ENCODE measurements around the gene ILRUN. TPM values are rescaled to one million over a fixed set of nuclear protein-coding genes. Genes with fewer than 3 reads are reported as not detected.

The ILRUN gene
- total and polyA plus RNA-seq, 9 of the 15 experiments (the other 6 are each of a cell fraction or from before 2014, with no cell fraction given), result 24.9 to 78.9 (median 53.4) TPM

GRCh38 chr6:34696189-34696738, 303 bp downstream of the ILRUN start (continued):
- no peak for TF ChIP-seq RERE (CRISPR knock-in tag; IDR thresholded peaks at IDR 0.05; ENCODE audit: borderline replicate concordance)
- no peak for TF ChIP-seq MXI1 (IDR thresholded peaks at IDR 0.05; ENCODE audit: low read depth, low read length)
- TF ChIP-seq RBM14 (IDR thresholded peaks at IDR 0.05; ENCODE audit: borderline replicate concordance, insufficient read depth, low read depth, low read length), result 0 out of 2 replicates have a peak, but pooled peaks have one; percentile 83
- no peak for TF ChIP-seq THRA (IDR thresholded peaks at IDR 0.05)
- no peak for TF ChIP-seq SETDB1 (IDR thresholded peaks at IDR 0.05; ENCODE audit: low read length)
- no peak for TF ChIP-seq YBX1 (IDR thresholded peaks at IDR 0.05)
- TF ChIP-seq NUFIP1 (IDR thresholded peaks at IDR 0.05; ENCODE audit: partially characterized antibody), result no peak
- no peak for TF ChIP-seq PTTG1 (tag; IDR thresholded peaks at IDR 0.05; ENCODE audit: low read depth)
- no peak for TF ChIP-seq ZNF407 (IDR thresholded peaks at IDR 0.05; ENCODE audit: low read depth)
- no peak for TF ChIP-seq ZNF785 (CRISPR knock-in tag; IDR thresholded peaks at IDR 0.05)
- TF ChIP-seq IRF2 (CRISPR knock-in tag; IDR thresholded peaks at IDR 0.05), result no peak
- TF ChIP-seq ZNF75A (CRISPR knock-in tag; IDR thresholded peaks at IDR 0.05), result no peak

Data from K562 (cell line).